Caco-2 (cell line): ENCODE results near the gene ADAMTS9. TPM values are rescaled to one million over a fixed set of nuclear protein-coding genes. Genes with fewer than 3 reads are reported as not detected.

Source experiments
- BruUV-seq: library from RNA; stranded (reverse); fragments of 400-500 nt; replicated peaks from 2 replicates; lab custom pipeline; 2021; lab: Mats Ljungman, UMichigan
- CTCF ChIA-PET: fragments of 300-600 bp; sonication (Branson Sonifier 250); formaldehyde crosslinking; loops from one replicate; lab custom pipeline; 2022; ENCODE audit warnings: antibody characterized with exemption; lab: Charles Lee
- POLR2A ChIA-PET: fragments of 300-600 bp; sonication (Branson Sonifier 250); formaldehyde crosslinking; loops from one replicate; lab custom pipeline; 2022; ENCODE audit warnings: antibody characterized with exemption; lab: Charles Lee
- DNase-seq, 2 experiments: peaks; one replicate each; pipeline versions ENCODE4 v3.0.0 to v3.0.0-alpha.2; 2020 to 2022
- H3K27me3 ChIP-seq: replicated peaks from 2 replicates; pipeline ENCODE4 v1.6.0; 2011; ENCODE audit warnings: low read length; ENCODE audit not compliant: control insufficient read depth, insufficient read depth
- H3K36me3 ChIP-seq: 2 replicates; pipeline ENCODE4 v1.5.1; 2011; ENCODE audit warnings: low read length; ENCODE audit not compliant: control insufficient read depth, insufficient read depth
- H3K4me1 ChIP-seq: fragments of 250-450 bp; sonication (Bioruptor Pico); 2 replicates; pipeline ENCODE4 v1.5.1; 2020; ENCODE audit warnings: mild to moderate bottlenecking
- H3K4me3 ChIP-seq: 2 replicates; pipeline ENCODE4 v1.5.1; 2011; ENCODE audit warnings: low read depth, mild to moderate bottlenecking, control low read depth, low read length
- H3K9me3 ChIP-seq: fragments of 250-450 bp; sonication (Bioruptor Pico); 2 replicates; pipeline ENCODE4 v1.5.1; 2020; ENCODE audit warnings: mild to moderate bottlenecking, moderate library complexity
- H3K27ac Mint-ChIP-seq: one replicate; pipeline ENCODE4 v1.8.0; 2022; ENCODE audit warnings: mixed read lengths; ENCODE audit not compliant: unreplicated experiment
- H3K27me3 Mint-ChIP-seq: one replicate; pipeline ENCODE4 v1.8.0; 2022; ENCODE audit warnings: mixed read lengths; ENCODE audit not compliant: insufficient read depth, unreplicated experiment
- H3K36me3 Mint-ChIP-seq: one replicate; pipeline ENCODE4 v1.8.0; 2022; ENCODE audit warnings: mild to moderate bottlenecking, mixed read lengths; ENCODE audit not compliant: insufficient read depth, unreplicated experiment
- H3K4me1 Mint-ChIP-seq: one replicate; pipeline ENCODE4 v1.8.0; 2022; ENCODE audit warnings: low read depth, mixed read lengths; ENCODE audit not compliant: unreplicated experiment
- H3K4me3 Mint-ChIP-seq: one replicate; pipeline ENCODE4 v1.8.0; 2022; ENCODE audit warnings: mild to moderate bottlenecking, moderate library complexity, mixed read lengths; ENCODE audit not compliant: unreplicated experiment
- H3K9me3 Mint-ChIP-seq: one replicate; pipeline ENCODE4 v1.8.0; 2022; ENCODE audit warnings: mixed read lengths; ENCODE audit not compliant: unreplicated experiment
- CTCF ChIP-seq, 2 experiments: fragments of 200-600 bp in 1 of 2; IDR thresholded peaks; 1 replicate in 1 of 2; 2 replicates in 1 of 2; pipeline versions ENCODE4 v1.5.1 to v1.8.0; 2011 to 2022; ENCODE audit warnings: antibody characterized with exemption in 1 of 2, control low read depth in 1 of 2, inconsistent platforms in 1 of 2, low read depth in 1 of 2, low read length in 1 of 2, mild to moderate bottlenecking in 1 of 2, moderate library complexity in 1 of 2; ENCODE audit not compliant: insufficient read depth in 1 of 2, severe bottlenecking in 1 of 2, unreplicated experiment in 1 of 2
- intact Hi-C: fragments of 100-400 bp; cut with micrococcal nuclease; formaldehyde crosslinking; loops from one replicate; pipeline ENCODE4 v1.10.0; 2022; ENCODE audit not compliant: unreplicated experiment
- total RNA-seq: library from RNA; stranded (reverse); gene quantifications from 2 replicates; pipeline ENCODE4 v1.2.3, GENCODE V29; 2022

Gene ADAMTS9
- total RNA-seq, 1 experiment from 2014 or later, result 4.0 TPM

- intact Hi-C loops, result no loop called here
- H3K9me3 Mint-ChIP-seq, result no peaks in the 10 kb centered on the region
- Histone ChIP-seq H3K4me3 (no peak overlapping the region), H3K36me3 (no peaks in the 10 kb centered on the region), H3K4me1 (no peaks in the 10 kb centered on the region), H3K9me3 (no peaks in the 10 kb centered on the region), H3K27me3 (no peaks in the 10 kb centered on the region)
- no TSS peak for BruUV-seq
- no peaks in the 10 kb centered on the region for H3K36me3 Mint-ChIP-seq
- no peak for DNase-seq
- H3K4me1 Mint-ChIP-seq, result no peaks in the 10 kb centered on the region
- H3K27ac Mint-ChIP-seq, result no peak overlapping the region
- H3K4me3 Mint-ChIP-seq, result no peak overlapping the region
- no peaks in the 10 kb centered on the region for H3K27me3 Mint-ChIP-seq
- ChIA-PET POLR2A (no interaction called here), CTCF (no interaction called here)
- no peak for TF ChIP-seq CTCF (IDR thresholded peaks at IDR 0.05; ENCODE audit: insufficient read depth in 1 of 2, low read depth in 1 of 2, low read length in 1 of 2, severe bottlenecking in 1 of 2, unreplicated experiment in 1 of 2)
Measured at GRCh38 chr3:64601824-64602223, 86.0 kb downstream of the ADAMTS9 start.

- no peaks in the 10 kb centered on the region for H3K36me3 Mint-ChIP-seq
- CTCF ChIA-PET, result no interaction called here
- BruUV-seq, result no TSS peak
- intact Hi-C loops, result no loop called here
- H3K9me3 Mint-ChIP-seq, result no peaks in the 10 kb centered on the region
- H3K27me3 Mint-ChIP-seq, result no peaks in the 10 kb centered on the region
- H3K4me3 Mint-ChIP-seq, result no peak overlapping the region
- H3K36me3 ChIP-seq, result no peaks in the 10 kb centered on the region
- no peaks in the 10 kb centered on the region for H3K9me3 ChIP-seq
- H3K4me1 Mint-ChIP-seq, result no peaks in the 10 kb centered on the region
- POLR2A ChIA-PET, result no interaction called here
- TF ChIP-seq CTCF (IDR thresholded peaks at IDR 0.05; ENCODE audit: insufficient read depth in 1 of 2, low read depth in 1 of 2, low read length in 1 of 2, severe bottlenecking in 1 of 2, unreplicated experiment in 1 of 2), result no peak
- no peaks in the 10 kb centered on the region for H3K4me1 ChIP-seq
- H3K4me3 ChIP-seq, result no peak overlapping the region
- no peak overlapping the region for H3K27ac Mint-ChIP-seq
- DNase-seq, result no peak
- no peaks in the 10 kb centered on the region for H3K27me3 ChIP-seq
Measured at GRCh38 chr3:64600246-64600950, 87.4 kb downstream of the ADAMTS9 start.

- H3K36me3 ChIP-seq, result no peaks in the 10 kb centered on the region
- no peaks in the 10 kb centered on the region for H3K4me1 ChIP-seq
- H3K27me3 ChIP-seq, result no peaks in the 10 kb centered on the region
- no peaks in the 10 kb centered on the region for H3K27me3 Mint-ChIP-seq
- intact Hi-C loops, result no loop called here
- DNase-seq, result no peak
- ChIA-PET CTCF (no interaction called here), POLR2A (interaction anchor here (0.7 kb wide), 1 partner anchor 35 kb away, joined by 12 read pairs; no protein-coding TSS in a partner anchor)
- H3K9me3 ChIP-seq, result no peaks in the 10 kb centered on the region
- no peak overlapping the region for H3K27ac Mint-ChIP-seq
- no peaks in the 10 kb centered on the region for H3K9me3 Mint-ChIP-seq
- no peaks in the 10 kb centered on the region for H3K4me1 Mint-ChIP-seq
- no peaks in the 10 kb centered on the region for H3K36me3 Mint-ChIP-seq
- no TSS peak for BruUV-seq
- no peak for TF ChIP-seq CTCF (IDR thresholded peaks at IDR 0.05; ENCODE audit: insufficient read depth in 1 of 2, low read depth in 1 of 2, low read length in 1 of 2, severe bottlenecking in 1 of 2, unreplicated experiment in 1 of 2)
- H3K4me3 ChIP-seq, result no peak overlapping the region
- H3K4me3 Mint-ChIP-seq, result no peak overlapping the region
Measured at GRCh38 chr3:64599651-64600050, 88.1 kb downstream of the ADAMTS9 start.
